ENCODE measurements around the gene METTL26. TPM values are rescaled to one million over a fixed set of nuclear protein-coding genes. Genes with fewer than 3 reads are reported as not detected.

METTL26 gene
- total and polyA plus RNA-seq, 10 of the 15 experiments (the other 5 are each of a cell fraction or from before 2014, with no cell fraction given): 5.4 to 163 (median 79.3) TPM

- TF ChIP-seq, protein P1, sequence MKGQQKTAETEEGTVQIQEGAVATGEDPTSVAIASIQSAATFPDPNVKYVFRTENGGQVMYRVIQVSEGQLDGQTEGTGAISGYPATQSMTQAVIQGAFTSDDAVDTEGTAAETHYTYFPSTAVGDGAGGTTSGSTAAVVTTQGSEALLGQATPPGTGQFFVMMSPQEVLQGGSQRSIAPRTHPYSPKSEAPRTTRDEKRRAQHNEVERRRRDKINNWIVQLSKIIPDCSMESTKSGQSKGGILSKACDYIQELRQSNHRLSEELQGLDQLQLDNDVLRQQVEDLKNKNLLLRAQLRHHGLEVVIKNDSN (IDR thresholded peaks at IDR 0.05; ENCODE audit: borderline replicate concordance, extremely low read length, insufficient read depth, low read depth, low read length): peak; percentile 57
- TF ChIP-seq, protein P2, sequence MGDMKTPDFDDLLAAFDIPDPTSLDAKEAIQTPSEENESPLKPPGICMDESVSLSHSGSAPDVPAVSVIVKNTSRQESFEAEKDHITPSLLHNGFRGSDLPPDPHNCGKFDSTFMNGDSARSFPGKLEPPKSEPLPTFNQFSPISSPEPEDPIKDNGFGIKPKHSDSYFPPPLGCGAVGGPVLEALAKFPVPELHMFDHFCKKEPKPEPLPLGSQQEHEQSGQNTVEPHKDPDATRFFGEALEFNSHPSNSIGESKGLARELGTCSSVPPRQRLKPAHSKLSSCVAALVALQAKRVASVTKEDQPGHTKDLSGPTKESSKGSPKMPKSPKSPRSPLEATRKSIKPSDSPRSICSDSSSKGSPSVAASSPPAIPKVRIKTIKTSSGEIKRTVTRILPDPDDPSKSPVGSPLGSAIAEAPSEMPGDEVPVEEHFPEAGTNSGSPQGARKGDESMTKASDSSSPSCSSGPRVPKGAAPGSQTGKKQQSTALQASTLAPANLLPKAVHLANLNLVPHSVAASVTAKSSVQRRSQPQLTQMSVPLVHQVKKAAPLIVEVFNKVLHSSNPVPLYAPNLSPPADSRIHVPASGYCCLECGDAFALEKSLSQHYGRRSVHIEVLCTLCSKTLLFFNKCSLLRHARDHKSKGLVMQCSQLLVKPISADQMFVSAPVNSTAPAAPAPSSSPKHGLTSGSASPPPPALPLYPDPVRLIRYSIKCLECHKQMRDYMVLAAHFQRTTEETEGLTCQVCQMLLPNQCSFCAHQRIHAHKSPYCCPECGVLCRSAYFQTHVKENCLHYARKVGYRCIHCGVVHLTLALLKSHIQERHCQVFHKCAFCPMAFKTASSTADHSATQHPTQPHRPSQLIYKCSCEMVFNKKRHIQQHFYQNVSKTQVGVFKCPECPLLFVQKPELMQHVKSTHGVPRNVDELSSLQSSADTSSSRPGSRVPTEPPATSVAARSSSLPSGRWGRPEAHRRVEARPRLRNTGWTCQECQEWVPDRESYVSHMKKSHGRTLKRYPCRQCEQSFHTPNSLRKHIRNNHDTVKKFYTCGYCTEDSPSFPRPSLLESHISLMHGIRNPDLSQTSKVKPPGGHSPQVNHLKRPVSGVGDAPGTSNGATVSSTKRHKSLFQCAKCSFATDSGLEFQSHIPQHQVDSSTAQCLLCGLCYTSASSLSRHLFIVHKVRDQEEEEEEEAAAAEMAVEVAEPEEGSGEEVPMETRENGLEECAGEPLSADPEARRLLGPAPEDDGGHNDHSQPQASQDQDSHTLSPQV (IDR thresholded peaks at IDR 0.05): 0 out of 2 replicates have a peak, but pooled peaks have one; percentile 43
- TF ChIP-seq, protein P3, sequence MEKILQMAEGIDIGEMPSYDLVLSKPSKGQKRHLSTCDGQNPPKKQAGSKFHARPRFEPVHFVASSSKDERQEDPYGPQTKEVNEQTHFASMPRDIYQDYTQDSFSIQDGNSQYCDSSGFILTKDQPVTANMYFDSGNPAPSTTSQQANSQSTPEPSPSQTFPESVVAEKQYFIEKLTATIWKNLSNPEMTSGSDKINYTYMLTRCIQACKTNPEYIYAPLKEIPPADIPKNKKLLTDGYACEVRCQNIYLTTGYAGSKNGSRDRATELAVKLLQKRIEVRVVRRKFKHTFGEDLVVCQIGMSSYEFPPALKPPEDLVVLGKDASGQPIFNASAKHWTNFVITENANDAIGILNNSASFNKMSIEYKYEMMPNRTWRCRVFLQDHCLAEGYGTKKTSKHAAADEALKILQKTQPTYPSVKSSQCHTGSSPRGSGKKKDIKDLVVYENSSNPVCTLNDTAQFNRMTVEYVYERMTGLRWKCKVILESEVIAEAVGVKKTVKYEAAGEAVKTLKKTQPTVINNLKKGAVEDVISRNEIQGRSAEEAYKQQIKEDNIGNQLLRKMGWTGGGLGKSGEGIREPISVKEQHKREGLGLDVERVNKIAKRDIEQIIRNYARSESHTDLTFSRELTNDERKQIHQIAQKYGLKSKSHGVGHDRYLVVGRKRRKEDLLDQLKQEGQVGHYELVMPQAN (conservative IDR thresholded peaks at IDR 0.05): peak; percentile 94
- TF ChIP-seq TARDBP (IDR thresholded peaks at IDR 0.05; ENCODE audit: borderline replicate concordance): no peak
- peak; percentile 95 for TF ChIP-seq GABPA (IDR thresholded peaks at IDR 0.05; ENCODE audit: low read depth)
- peak; percentile 93 for TF ChIP-seq PBX3 (IDR thresholded peaks at IDR 0.05; ENCODE audit: insufficient replicate concordance, low read depth, low read length)
- no peak for TF ChIP-seq CBX5 (IDR thresholded peaks at IDR 0.05; ENCODE audit: low read depth)
- peak; percentile 82 for TF ChIP-seq NR2C1 (IDR thresholded peaks at IDR 0.05)
- TF ChIP-seq BACH1 (IDR thresholded peaks at IDR 0.05; ENCODE audit: borderline replicate concordance): peak; percentile 94
- TF ChIP-seq, protein P4, sequence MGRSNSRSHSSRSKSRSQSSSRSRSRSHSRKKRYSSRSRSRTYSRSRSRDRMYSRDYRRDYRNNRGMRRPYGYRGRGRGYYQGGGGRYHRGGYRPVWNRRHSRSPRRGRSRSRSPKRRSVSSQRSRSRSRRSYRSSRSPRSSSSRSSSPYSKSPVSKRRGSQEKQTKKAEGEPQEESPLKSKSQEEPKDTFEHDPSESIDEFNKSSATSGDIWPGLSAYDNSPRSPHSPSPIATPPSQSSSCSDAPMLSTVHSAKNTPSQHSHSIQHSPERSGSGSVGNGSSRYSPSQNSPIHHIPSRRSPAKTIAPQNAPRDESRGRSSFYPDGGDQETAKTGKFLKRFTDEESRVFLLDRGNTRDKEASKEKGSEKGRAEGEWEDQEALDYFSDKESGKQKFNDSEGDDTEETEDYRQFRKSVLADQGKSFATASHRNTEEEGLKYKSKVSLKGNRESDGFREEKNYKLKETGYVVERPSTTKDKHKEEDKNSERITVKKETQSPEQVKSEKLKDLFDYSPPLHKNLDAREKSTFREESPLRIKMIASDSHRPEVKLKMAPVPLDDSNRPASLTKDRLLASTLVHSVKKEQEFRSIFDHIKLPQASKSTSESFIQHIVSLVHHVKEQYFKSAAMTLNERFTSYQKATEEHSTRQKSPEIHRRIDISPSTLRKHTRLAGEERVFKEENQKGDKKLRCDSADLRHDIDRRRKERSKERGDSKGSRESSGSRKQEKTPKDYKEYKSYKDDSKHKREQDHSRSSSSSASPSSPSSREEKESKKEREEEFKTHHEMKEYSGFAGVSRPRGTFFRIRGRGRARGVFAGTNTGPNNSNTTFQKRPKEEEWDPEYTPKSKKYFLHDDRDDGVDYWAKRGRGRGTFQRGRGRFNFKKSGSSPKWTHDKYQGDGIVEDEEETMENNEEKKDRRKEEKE (IDR thresholded peaks at IDR 0.05): peak; percentile 51; the same call in 1 of the 2 replicates
- peak; percentile 68; the same call in 1 of the 2 replicates for TF ChIP-seq SPI1 (IDR thresholded peaks at IDR 0.05; ENCODE audit: borderline replicate concordance, insufficient read depth, low read depth, low read length)
- no peak for TF ChIP-seq MEF2B (IDR thresholded peaks at IDR 0.05; ENCODE audit: partially characterized antibody, poor library complexity, severe bottlenecking)
- TF ChIP-seq TAF1 (IDR thresholded peaks at IDR 0.05; ENCODE audit: borderline replicate concordance, low read depth, low read length): peak; percentile 43; the same call in 1 of the 2 replicates
- peak; percentile 17 to 72; a peak in 2 of 4 replicates for TF ChIP-seq BHLHE40 (IDR thresholded peaks at IDR 0.05; ENCODE audit: borderline replicate concordance in 1 of 2, low read depth in 2 of 2, low read length in 1 of 2)
- no peak for TF ChIP-seq IKZF2 (IDR thresholded peaks at IDR 0.05)
- TF ChIP-seq MYC (IDR thresholded peaks at IDR 0.05; ENCODE audit: insufficient read depth, insufficient read length, insufficient replicate concordance, low read length, severe bottlenecking): peak; percentile 49
Measured at GRCh38 chr16:588889-589657, 47.0 kb downstream of the METTL26 start (continued).

All from GM12878 (cell line).